Type B pancreatic cell (in vitro differentiated cells): ENCODE data around the gene ST6GALNAC3. TPM values are rescaled to one million over a fixed set of nuclear protein-coding genes. Genes with fewer than 3 reads are reported as not detected.

Experiments used
- DNase-seq: peaks from one replicate; pipeline ENCODE4 v3.0.0; 2021; ENCODE audit warnings: mixed read lengths; ENCODE audit not compliant: unreplicated experiment; ENCODE audit errors: extremely low spot score
- H3K27ac Mint-ChIP-seq: 2 replicates; pipeline ENCODE4 v1.8.0; 2021; ENCODE audit warnings: mild to moderate bottlenecking, mixed read lengths
- H3K27me3 Mint-ChIP-seq: 2 replicates; pipeline ENCODE4 v1.8.0; 2021; ENCODE audit warnings: mixed read lengths
- H3K36me3 Mint-ChIP-seq: 2 replicates; pipeline ENCODE4 v1.8.0; 2021; ENCODE audit warnings: mixed read lengths
- H3K4me1 Mint-ChIP-seq: one replicate; pipeline ENCODE4 v1.8.0; 2021; ENCODE audit warnings: mixed read lengths; ENCODE audit not compliant: unreplicated experiment
- H3K4me3 Mint-ChIP-seq: 2 replicates; pipeline ENCODE4 v1.8.0; 2021; ENCODE audit warnings: mild to moderate bottlenecking, mixed read lengths
- H3K9me3 Mint-ChIP-seq: 2 replicates; pipeline ENCODE4 v1.8.0; 2021; ENCODE audit warnings: mixed read lengths
- total RNA-seq: library from RNA; stranded (reverse); gene quantifications from 2 replicates; pipeline ENCODE4 v1.2.1, GENCODE V29; 2021; ENCODE audit warnings: low replicate concordance
- TF ChIP-seq, protein P1 (sequence below): fragments of 200-600 bp; sonication (generic); conservative IDR thresholded peaks from 2 replicates; pipeline ENCODE4 v1.5.0; 2021; ENCODE audit warnings: antibody characterized with exemption, mild to moderate bottlenecking

ST6GALNAC3 gene
- total RNA-seq, 1 donor from 2014 or later = 24.7 TPM

DNA sequence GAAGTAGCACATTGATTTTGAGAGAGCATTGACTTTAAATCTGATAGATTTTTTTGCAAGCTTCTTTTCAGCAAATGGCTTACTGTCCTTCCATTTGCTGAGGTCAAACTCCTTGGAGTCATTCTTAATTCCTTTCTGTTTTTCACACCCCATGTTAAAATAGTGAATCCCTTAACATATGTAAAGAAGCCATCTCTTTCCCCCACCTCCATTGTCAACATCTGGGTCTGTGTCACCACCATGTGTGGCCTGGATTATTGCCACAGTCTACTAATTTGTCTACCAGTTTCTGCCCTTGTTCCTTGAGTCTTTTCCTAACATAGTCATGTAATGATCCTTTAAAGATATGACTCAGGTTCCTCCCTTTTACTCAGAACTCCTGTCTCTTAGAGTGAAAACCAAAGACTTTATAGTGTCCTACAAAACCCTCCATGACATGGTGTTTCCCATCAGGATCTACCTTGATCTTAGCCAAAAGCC lies 104.7 kb downstream of the ST6GALNAC3 start:
- no peaks in the 10 kb centered on the region for H3K27me3 Mint-ChIP-seq
- TF ChIP-seq, protein P1, sequence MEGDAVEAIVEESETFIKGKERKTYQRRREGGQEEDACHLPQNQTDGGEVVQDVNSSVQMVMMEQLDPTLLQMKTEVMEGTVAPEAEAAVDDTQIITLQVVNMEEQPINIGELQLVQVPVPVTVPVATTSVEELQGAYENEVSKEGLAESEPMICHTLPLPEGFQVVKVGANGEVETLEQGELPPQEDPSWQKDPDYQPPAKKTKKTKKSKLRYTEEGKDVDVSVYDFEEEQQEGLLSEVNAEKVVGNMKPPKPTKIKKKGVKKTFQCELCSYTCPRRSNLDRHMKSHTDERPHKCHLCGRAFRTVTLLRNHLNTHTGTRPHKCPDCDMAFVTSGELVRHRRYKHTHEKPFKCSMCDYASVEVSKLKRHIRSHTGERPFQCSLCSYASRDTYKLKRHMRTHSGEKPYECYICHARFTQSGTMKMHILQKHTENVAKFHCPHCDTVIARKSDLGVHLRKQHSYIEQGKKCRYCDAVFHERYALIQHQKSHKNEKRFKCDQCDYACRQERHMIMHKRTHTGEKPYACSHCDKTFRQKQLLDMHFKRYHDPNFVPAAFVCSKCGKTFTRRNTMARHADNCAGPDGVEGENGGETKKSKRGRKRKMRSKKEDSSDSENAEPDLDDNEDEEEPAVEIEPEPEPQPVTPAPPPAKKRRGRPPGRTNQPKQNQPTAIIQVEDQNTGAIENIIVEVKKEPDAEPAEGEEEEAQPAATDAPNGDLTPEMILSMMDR = no peak
- H3K4me3 Mint-ChIP-seq = no peak overlapping the region
- no peaks in the 10 kb centered on the region for H3K9me3 Mint-ChIP-seq
- no peak overlapping the region for H3K27ac Mint-ChIP-seq
- DNase-seq = no peak
- H3K36me3 Mint-ChIP-seq = no peaks in the 10 kb centered on the region
- H3K4me1 Mint-ChIP-seq = peaks cover 12% of the 10 kb centered on the region

DNA sequence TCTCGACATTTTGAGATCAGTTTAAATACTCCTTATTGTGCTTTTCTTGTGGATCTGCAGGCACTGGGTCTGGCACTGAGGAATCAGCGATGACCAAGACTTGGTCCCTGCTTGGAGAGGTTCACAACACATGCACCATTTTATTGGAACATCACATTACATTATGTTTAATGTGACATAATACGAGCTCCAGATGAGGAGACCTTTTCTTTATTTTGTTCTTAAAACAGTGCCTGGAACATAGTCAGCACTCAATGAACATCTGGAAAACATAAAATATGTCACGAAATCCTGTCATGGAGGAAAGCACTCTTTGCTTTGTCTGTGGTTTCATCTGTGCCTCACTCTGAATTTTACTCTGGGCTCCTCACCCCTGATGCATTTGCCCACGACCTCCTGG lies 110.7 kb downstream of the ST6GALNAC3 start:
- TF ChIP-seq, protein P1 = no peak
- H3K27me3 Mint-ChIP-seq = no peaks in the 10 kb centered on the region
- peaks cover 13% of the 10 kb centered on the region for H3K4me1 Mint-ChIP-seq
- no peak overlapping the region for H3K4me3 Mint-ChIP-seq
- no peaks in the 10 kb centered on the region for H3K36me3 Mint-ChIP-seq
- no peak for DNase-seq
- no peak overlapping the region for H3K27ac Mint-ChIP-seq
- no peaks in the 10 kb centered on the region for H3K9me3 Mint-ChIP-seq

DNA sequence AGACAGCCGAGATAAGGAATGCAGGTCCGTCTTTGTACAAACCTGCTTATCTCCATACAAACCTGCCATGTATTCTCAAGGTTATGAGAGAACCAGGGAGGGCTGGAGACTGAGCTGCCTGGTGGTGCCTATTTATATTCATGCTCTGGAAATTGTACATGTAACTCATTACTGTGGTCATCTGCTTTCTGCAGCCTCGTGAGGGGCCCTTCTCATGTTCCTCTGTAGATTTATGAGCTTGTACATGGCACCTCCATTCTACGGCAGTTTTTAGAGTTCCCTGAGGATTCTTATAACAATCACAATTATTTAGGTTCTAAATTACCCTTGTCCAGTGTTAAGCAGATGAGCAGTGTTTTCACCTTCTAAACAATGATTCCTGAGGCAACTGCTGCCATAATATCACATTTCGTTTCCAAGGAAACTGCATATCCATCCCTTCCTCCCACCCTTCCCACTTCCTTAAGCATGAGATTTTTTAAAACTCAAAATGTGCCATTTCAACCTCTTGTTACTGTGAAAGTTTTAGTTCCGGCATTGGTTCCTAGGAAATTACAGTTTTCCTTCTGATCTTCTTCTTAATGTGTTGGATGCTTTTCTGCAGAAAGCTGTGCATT lies 112.1 kb downstream of the ST6GALNAC3 start:
- Mint-ChIP-seq H3K9me3 (no peaks in the 10 kb centered on the region), H3K36me3 (no peaks in the 10 kb centered on the region), H3K27ac (no peak overlapping the region), H3K4me3 (no peak overlapping the region), H3K4me1 (peaks cover 18% of the 10 kb centered on the region), H3K27me3 (no peaks in the 10 kb centered on the region)
- TF ChIP-seq, protein P1 = no peak
- no peak for DNase-seq

DNA sequence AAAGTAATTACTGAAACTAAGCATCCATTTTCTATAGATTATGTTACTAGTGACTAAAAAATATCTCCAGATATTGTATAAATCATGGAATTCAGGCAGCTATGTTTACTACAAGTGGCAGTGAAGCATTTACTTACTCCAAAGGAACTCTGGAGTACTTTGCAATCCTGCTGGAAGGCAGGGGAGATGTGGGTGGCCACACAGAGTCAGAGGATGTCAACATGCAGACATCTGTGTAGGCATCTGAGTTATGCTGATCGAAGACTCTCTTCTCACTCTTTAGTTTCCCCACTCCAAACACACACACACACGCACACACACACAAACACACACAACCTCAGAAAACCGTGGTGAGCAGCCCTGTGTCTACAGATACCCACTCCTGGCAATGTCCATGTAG lies 112.9 kb downstream of the ST6GALNAC3 start:
- DNase-seq = no peak
- Mint-ChIP-seq H3K4me1 (peaks cover 20% of the 10 kb centered on the region), H3K4me3 (no peak overlapping the region), H3K9me3 (no peaks in the 10 kb centered on the region), H3K27me3 (no peaks in the 10 kb centered on the region), H3K27ac (no peak overlapping the region), H3K36me3 (no peaks in the 10 kb centered on the region)
- TF ChIP-seq, protein P1 = no peak

DNA sequence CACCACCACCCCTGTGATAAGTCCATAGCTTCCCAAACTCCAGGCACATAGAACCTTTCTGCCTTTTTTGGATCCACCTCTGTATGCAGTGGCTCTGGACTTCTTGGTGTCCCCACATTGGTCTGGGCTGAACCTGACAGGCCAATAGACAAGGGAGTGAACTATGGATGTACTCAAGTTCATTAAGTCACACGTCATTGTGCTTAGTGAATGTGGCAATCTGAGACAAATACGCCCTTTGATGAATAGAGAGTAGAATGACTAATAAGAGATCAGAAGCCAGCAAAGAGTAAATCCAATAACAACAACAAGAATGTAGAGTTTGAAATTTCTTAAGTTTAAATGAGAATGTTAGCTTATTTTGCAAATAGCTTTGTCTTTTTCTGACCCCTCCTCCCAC lies 114.8 kb downstream of the ST6GALNAC3 start:
- no peak overlapping the region for H3K27ac Mint-ChIP-seq
- no peaks in the 10 kb centered on the region for H3K36me3 Mint-ChIP-seq
- H3K4me3 Mint-ChIP-seq = no peak overlapping the region
- TF ChIP-seq, protein P1 = no peak
- peaks cover 30% of the 10 kb centered on the region for H3K4me1 Mint-ChIP-seq
- H3K27me3 Mint-ChIP-seq = no peaks in the 10 kb centered on the region
- no peak for DNase-seq
- H3K9me3 Mint-ChIP-seq = no peaks in the 10 kb centered on the region
